Activated naive CD4-positive, alpha-beta T cell treated with anti-CD3 and anti-CD28 coated beads, Interleukin-2, amount 50 U/mL, for 72 hours (primary cell): ENCODE results near the gene ZBTB20. TPM values are rescaled to one million over a fixed set of nuclear protein-coding genes. Genes with fewer than 3 reads are reported as not detected.

Source experiments
- ATAC-seq, 2 donors: fragments of 150-1000 bp; cut with Tn5 transposase; 2 replicates each; pipeline ENCODE4 v1.10.0; 2021; ENCODE audit warnings: mild to moderate bottlenecking in 2 of 2, moderate library complexity in 2 of 2
- DNase-seq, 2 donors: peaks; one replicate each; pipeline ENCODE4 v3.0.0; 2021 to 2022; ENCODE audit warnings: low spot score in 2 of 2
- H3K27ac Mint-ChIP-seq, 2 donors: one replicate each; pipeline ENCODE4 v1.8.0; 2022; ENCODE audit warnings: mild to moderate bottlenecking in 2 of 2, mixed read lengths in 2 of 2
- H3K36me3 Mint-ChIP-seq, 2 donors: one replicate each; pipeline ENCODE4 v1.8.0; 2022; ENCODE audit warnings: mixed read lengths in 2 of 2
- H3K9me3 Mint-ChIP-seq, 2 donors: one replicate each; pipeline ENCODE4 v1.8.0; 2022; ENCODE audit warnings: mixed read lengths in 2 of 2
- total RNA-seq, 2 donors: library from RNA; stranded (reverse); gene quantifications; one replicate each; pipeline ENCODE4 v1.2.3, GENCODE V29; 2022

ZBTB20 gene
- total RNA-seq, 2 donors from 2014 or later = 9.2 to 10.8 TPM

- DNase-seq (no peak), ATAC-seq (no peak)
- Mint-ChIP-seq H3K36me3 (no peaks in the 10 kb centered on the region), H3K27ac (peak overlapping the region in 1 of 2 donors; percentile 65), H3K9me3 (no peaks in the 10 kb centered on the region)
Observed at GRCh38 chr3:114764056-114764492, 383.0 kb downstream of the ZBTB20 start.

- DNase-seq = no peak
- no peaks in the 10 kb centered on the region for H3K9me3 Mint-ChIP-seq
- no peaks in the 10 kb centered on the region for H3K36me3 Mint-ChIP-seq
- ATAC-seq = no peak
- H3K27ac Mint-ChIP-seq = no peak overlapping the region
Observed at GRCh38 chr3:114762144-114762543, 384.9 kb downstream of the ZBTB20 start.

- Mint-ChIP-seq H3K27ac (no peak overlapping the region), H3K36me3 (no peaks in the 10 kb centered on the region), H3K9me3 (no peaks in the 10 kb centered on the region)
- DNase-seq (no peak), ATAC-seq (no peak)
Observed at GRCh38 chr3:114760679-114761078, 386.4 kb downstream of the ZBTB20 start.

GRCh38 chr3:114758831-114759699 is 388.0 kb downstream of the ZBTB20 start:
- ATAC-seq (no peak), DNase-seq (no peak)
- Mint-ChIP-seq H3K9me3 (no peaks in the 10 kb centered on the region), H3K27ac (no peak overlapping the region), H3K36me3 (no peaks in the 10 kb centered on the region)

- no peak for DNase-seq
- Mint-ChIP-seq H3K36me3 (no peaks in the 10 kb centered on the region), H3K9me3 (no peaks in the 10 kb centered on the region), H3K27ac (no peak overlapping the region)
- ATAC-seq = no peak
Observed at GRCh38 chr3:114756506-114757279, 390.4 kb downstream of the ZBTB20 start.

GRCh38 chr3:114746502-114746901 is 400.6 kb downstream of the ZBTB20 start:
- no peaks in the 10 kb centered on the region for H3K9me3 Mint-ChIP-seq
- no peak for ATAC-seq
- H3K27ac Mint-ChIP-seq = peak overlapping the region in 1 of 2 donors; percentile 59
- no peak for DNase-seq
- no peaks in the 10 kb centered on the region for H3K36me3 Mint-ChIP-seq

GRCh38 chr3:114745322-114746240 is 401.5 kb downstream of the ZBTB20 start:
- Mint-ChIP-seq H3K27ac (no peak overlapping the region), H3K9me3 (no peaks in the 10 kb centered on the region), H3K36me3 (no peaks in the 10 kb centered on the region)
- no peak for DNase-seq
- ATAC-seq = no peak

- ATAC-seq (no peak), DNase-seq (no peak)
- H3K36me3 Mint-ChIP-seq = no peaks in the 10 kb centered on the region
- no peak overlapping the region for H3K27ac Mint-ChIP-seq
- H3K9me3 Mint-ChIP-seq = no peaks in the 10 kb centered on the region
Observed at GRCh38 chr3:114743746-114744485, 403.2 kb downstream of the ZBTB20 start.

- no peaks in the 10 kb centered on the region for H3K9me3 Mint-ChIP-seq
- H3K27ac Mint-ChIP-seq = no peak overlapping the region
- H3K36me3 Mint-ChIP-seq = no peaks in the 10 kb centered on the region
- DNase-seq (no peak), ATAC-seq (no peak)
Observed at GRCh38 chr3:114741066-114741465, 406.0 kb downstream of the ZBTB20 start.

GRCh38 chr3:114739627-114740026 is 407.5 kb downstream of the ZBTB20 start:
- Mint-ChIP-seq H3K36me3 (no peaks in the 10 kb centered on the region), H3K9me3 (no peaks in the 10 kb centered on the region), H3K27ac (no peak overlapping the region)
- DNase-seq = no peak
- no peak for ATAC-seq

- DNase-seq (no peak), ATAC-seq (no peak)
- H3K27ac Mint-ChIP-seq = no peak overlapping the region
- H3K36me3 Mint-ChIP-seq = no peaks in the 10 kb centered on the region
- H3K9me3 Mint-ChIP-seq = no peaks in the 10 kb centered on the region
Observed at GRCh38 chr3:114732353-114732752, 414.7 kb downstream of the ZBTB20 start.

- H3K9me3 Mint-ChIP-seq = no peaks in the 10 kb centered on the region
- no peak for ATAC-seq
Observed at GRCh38 chr3:114730397-114730796, 416.7 kb downstream of the ZBTB20 start.

GRCh38 chr3:114727373-114727772 is 419.7 kb downstream of the ZBTB20 start:
- ATAC-seq (no peak), DNase-seq (no peak)
- Mint-ChIP-seq H3K36me3 (no peaks in the 10 kb centered on the region), H3K9me3 (no peaks in the 10 kb centered on the region), H3K27ac (no peak overlapping the region)

More at GRCh38 chr3:114730397-114730796, 416.7 kb downstream of the ZBTB20 start:
- Mint-ChIP-seq H3K27ac (no peak overlapping the region), H3K36me3 (no peaks in the 10 kb centered on the region)
- no peak for DNase-seq

GRCh38 chr3:114725966-114726365 is 421.1 kb downstream of the ZBTB20 start:
- H3K27ac Mint-ChIP-seq = no peak overlapping the region
- H3K36me3 Mint-ChIP-seq = no peaks in the 10 kb centered on the region
- ATAC-seq (no peak), DNase-seq (no peak)
- H3K9me3 Mint-ChIP-seq = no peaks in the 10 kb centered on the region

GRCh38 chr3:114722530-114722929 is 424.6 kb downstream of the ZBTB20 start:
- H3K27ac Mint-ChIP-seq = no peak overlapping the region
- H3K9me3 Mint-ChIP-seq = no peaks in the 10 kb centered on the region
- peak in 1 of 2 donors; percentile 35 for ATAC-seq
- H3K36me3 Mint-ChIP-seq = no peaks in the 10 kb centered on the region
- no peak for DNase-seq

GRCh38 chr3:114721864-114722263 is 425.2 kb downstream of the ZBTB20 start:
- Mint-ChIP-seq H3K9me3 (no peaks in the 10 kb centered on the region), H3K27ac (peak overlapping the region in 1 of 2 donors; percentile 16), H3K36me3 (no peaks in the 10 kb centered on the region)
- peak in 1 of 2 donors; percentile 90 for ATAC-seq
- no peak for DNase-seq
